GM23248 (cell line): ENCODE data around the gene SCN3A. TPM values are rescaled to one million over a fixed set of nuclear protein-coding genes. Genes with fewer than 3 reads are reported as not detected.

Experiments
- DNase-seq: peaks from one replicate; pipeline ENCODE4 v3.0.0-alpha.2; 2015
- H2AFZ ChIP-seq: fragments of 200-600 bp; sonication (generic); 2 replicates; pipeline ENCODE4 v1.6.1; 2016; ENCODE audit warnings: antibody characterized with exemption
- H3F3A ChIP-seq: fragments of 200-600 bp; sonication (generic); 2 replicates; pipeline ENCODE4 v1.6.1; 2016; ENCODE audit warnings: mild to moderate bottlenecking, antibody characterized with exemption, mixed run types; ENCODE audit not compliant: insufficient read depth
- H3K27ac ChIP-seq: fragments of 200-600 bp; sonication (generic); 2 replicates; pipeline ENCODE4 v1.5.1; 2016; ENCODE audit warnings: mild to moderate bottlenecking
- H3K27me3 ChIP-seq: fragments of 200-600 bp; sonication (generic); replicated peaks from 2 replicates; pipeline ENCODE4 v1.6.1; 2016; ENCODE audit warnings: mild to moderate bottlenecking; ENCODE audit not compliant: insufficient read depth
- H3K36me3 ChIP-seq: fragments of 200-600 bp; sonication (generic); 2 replicates; pipeline ENCODE4 v1.6.1; 2016; ENCODE audit warnings: low read depth, mild to moderate bottlenecking
- H3K4me1 ChIP-seq: fragments of 200-600 bp; sonication (generic); 2 replicates; pipeline ENCODE4 v1.6.1; 2016; ENCODE audit warnings: mild to moderate bottlenecking; ENCODE audit not compliant: insufficient read depth
- H3K4me2 ChIP-seq: fragments of 200-600 bp; sonication (generic); one replicate; pipeline ENCODE4 v1.6.1; 2016; ENCODE audit warnings: mild to moderate bottlenecking; ENCODE audit not compliant: unreplicated experiment
- H3K4me3 ChIP-seq: fragments of 200-600 bp; sonication (generic); 2 replicates; pipeline ENCODE4 v1.5.1; 2016; ENCODE audit warnings: mild to moderate bottlenecking
- H3K79me2 ChIP-seq: fragments of 200-600 bp; sonication (generic); 2 replicates; pipeline ENCODE4 v1.6.1; 2016; ENCODE audit warnings: mild to moderate bottlenecking; ENCODE audit not compliant: insufficient read depth
- H3K9ac ChIP-seq: fragments of 200-600 bp; sonication (generic); 2 replicates; pipeline ENCODE4 v1.6.1; 2016; ENCODE audit warnings: mild to moderate bottlenecking
- H3K9me2 ChIP-seq: fragments of 200-600 bp; sonication (generic); 2 replicates; pipeline ENCODE4 v1.6.1; 2016; ENCODE audit warnings: mixed run types, mild to moderate bottlenecking, moderate library complexity; ENCODE audit not compliant: insufficient read depth
- H3K9me3 ChIP-seq: fragments of 200-600 bp; sonication (generic); one replicate; pipeline ENCODE4 v1.6.1; 2017; ENCODE audit warnings: low read depth
- H4K20me1 ChIP-seq: fragments of 200-600 bp; sonication (generic); 2 replicates; pipeline ENCODE4 v1.6.0; 2016; ENCODE audit not compliant: insufficient read depth
- EZH2 ChIP-seq: fragments of 200-600 bp; sonication (generic); IDR thresholded peaks from 2 replicates; pipeline ENCODE4 v1.6.1; 2018; ENCODE audit warnings: antibody characterized with exemption, mild to moderate bottlenecking; ENCODE audit not compliant: insufficient read depth, poor library complexity, severe bottlenecking
- EZH2phosphoT487 ChIP-seq: fragments of 200-600 bp; sonication (generic); IDR thresholded peaks from 2 replicates; pipeline ENCODE4 v1.6.1; 2018; ENCODE audit warnings: antibody characterized with exemption, moderate library complexity, mild to moderate bottlenecking, low read depth; ENCODE audit not compliant: insufficient read depth
- WGBS, 2 experiments: methylation state at CpG; one replicate each; pipeline ENCODE4 v1.1.6; 2015 to 2017; ENCODE audit warnings: low lambda C conversion rate in 2 of 2, low coverage in 1 of 2; ENCODE audit errors: missing lambda C conversion rate in 2 of 2; 5-methylcytosine and 5-hydroxymethylcytosine counted together
- in situ Hi-C: fragments of 300-500 bp; cut with MboI; formaldehyde crosslinking; loops from 2 replicates; pipeline ENCODE4 v1.15.0; 2020
- polyA plus RNA-seq: library from polyadenylated mRNA; unstranded; fragments of >200 nt; fragmentation: Nextera tagmentation; extraction: Ambion mirVana; gene quantifications from 2 replicates; pipeline ENCODE4 v1.2.1, GENCODE V29; 2016
- total RNA-seq: library from RNA; depleted of rRNA; stranded (reverse); fragments of >200 nt; shearing (Covaris generic); gene quantifications from 2 replicates; pipeline ENCODE4 v1.2.3, GENCODE V29; 2014

The SCN3A gene
- total and polyA plus RNA-seq, 2 experiments from 2014 or later: 0.11 TPM; not detected in 1

DNA sequence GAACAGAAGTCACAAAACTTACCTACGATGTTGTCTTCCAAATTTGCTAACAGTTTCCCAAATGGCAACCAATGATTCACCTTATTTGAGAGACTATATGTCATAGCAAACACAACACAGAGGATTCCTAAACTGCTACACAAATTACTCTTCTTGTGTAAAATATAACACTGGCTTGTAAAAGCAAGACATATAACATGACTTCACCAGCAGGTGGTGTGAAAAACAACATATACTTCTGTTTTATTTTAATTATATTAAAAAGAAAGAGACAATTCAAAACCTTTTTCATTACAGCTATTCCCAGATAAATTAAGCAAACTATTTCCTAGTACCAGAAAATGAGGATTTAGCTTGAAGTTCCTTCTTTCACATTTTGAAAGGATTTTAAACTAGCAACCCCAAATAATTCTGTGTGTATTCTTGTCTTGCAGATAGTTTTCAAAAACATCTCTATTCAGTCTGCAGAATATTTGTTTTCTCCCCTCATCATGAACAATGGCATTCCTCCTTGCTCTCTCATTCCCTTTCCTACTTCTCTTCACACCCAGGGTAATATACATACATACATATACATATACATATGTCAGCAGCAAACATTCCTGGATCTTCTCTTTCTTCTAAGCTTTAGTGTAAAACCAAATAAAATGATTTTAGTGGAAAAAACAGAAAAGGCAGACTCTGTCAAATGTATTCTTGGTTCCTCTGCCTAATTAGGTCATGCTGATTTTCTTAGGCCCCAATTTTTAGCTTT, 62.1 kb downstream of the SCN3A start:
- WGBS, 2 experiments: 75 to 82% methylated on average over 1 of the region's 1 CpG
- H3K4me3 ChIP-seq: no peak overlapping the region
- in situ Hi-C loops: no loop called here
- no peaks in the 10 kb centered on the region for H4K20me1 ChIP-seq
- no peak overlapping the region for H3K27ac ChIP-seq
- no peaks in the 10 kb centered on the region for H3K9me3 ChIP-seq
- no peaks in the 10 kb centered on the region for H3K4me1 ChIP-seq
- peak; percentile 27 for DNase-seq
- no peaks in the 10 kb centered on the region for H3F3A ChIP-seq
- no peak overlapping the region for H2AFZ ChIP-seq
- H3K27me3 ChIP-seq: no peaks in the 10 kb centered on the region
- no peaks in the 10 kb centered on the region for H3K36me3 ChIP-seq
- H3K79me2 ChIP-seq: no peaks in the 10 kb centered on the region
- no peak for TF ChIP-seq EZH2phosphoT487
- no peak for TF ChIP-seq EZH2
- no peak overlapping the region for H3K9ac ChIP-seq
- H3K9me2 ChIP-seq: no peaks in the 10 kb centered on the region
- H3K4me2 ChIP-seq: no peak overlapping the region

DNA sequence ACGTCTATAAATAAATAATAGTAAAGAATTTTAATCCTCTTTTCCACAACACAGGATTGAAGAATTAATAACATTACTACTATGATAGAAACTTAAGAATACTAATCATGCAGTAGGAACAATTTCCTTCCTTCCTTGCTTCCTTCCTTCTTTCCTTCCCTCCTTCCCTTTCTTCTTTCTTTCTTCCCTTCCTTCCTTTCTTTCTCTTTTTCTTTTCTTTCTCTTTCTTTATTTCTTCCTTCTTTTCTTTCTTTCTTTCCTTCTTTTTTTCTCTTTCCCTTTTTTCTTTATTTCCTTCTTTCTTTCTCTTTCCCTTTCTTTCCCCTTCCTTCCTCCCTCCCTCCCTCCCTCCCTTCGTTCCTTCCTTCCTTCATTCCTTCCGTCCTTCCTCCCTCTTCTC, 77.6 kb downstream of the SCN3A start:
- 28 to 54% methylated on average over 3 of the region's 3 CpGs for WGBS, 2 experiments
- Histone ChIP-seq H3K79me2 (no peaks in the 10 kb centered on the region), H3K4me1 (no peaks in the 10 kb centered on the region), H2AFZ (no peak overlapping the region), H3F3A (no peaks in the 10 kb centered on the region), H3K9ac (no peak overlapping the region), H3K4me3 (no peak overlapping the region), H3K4me2 (no peak overlapping the region), H4K20me1 (no peaks in the 10 kb centered on the region), H3K9me3 (no peaks in the 10 kb centered on the region), H3K27me3 (no peaks in the 10 kb centered on the region), H3K9me2 (no peaks in the 10 kb centered on the region), H3K27ac (no peak overlapping the region), H3K36me3 (no peaks in the 10 kb centered on the region)
- TF ChIP-seq EZH2 (no peak), EZH2phosphoT487 (no peak)
- in situ Hi-C loops: no loop called here
- no peak for DNase-seq

DNA sequence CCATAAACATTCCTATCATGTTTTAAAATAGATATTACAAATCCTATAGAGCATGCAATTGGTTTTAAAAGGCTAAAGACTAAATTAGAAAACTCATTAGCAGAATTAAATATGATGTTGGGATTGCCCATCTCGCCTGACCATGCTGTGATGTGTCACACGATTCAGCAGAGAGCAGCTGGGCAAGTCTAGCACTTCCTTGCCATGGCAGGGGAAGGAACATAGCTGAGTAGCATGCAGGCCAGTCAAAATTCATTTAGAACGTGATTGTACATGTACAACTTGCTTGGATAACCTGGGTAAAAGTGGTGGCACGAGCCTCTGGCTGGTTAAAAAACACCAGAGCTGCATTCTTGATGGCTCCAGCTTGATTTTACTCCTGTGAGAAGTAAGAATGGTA, 81.3 kb downstream of the SCN3A start:
- Histone ChIP-seq H2AFZ (no peak overlapping the region), H4K20me1 (no peaks in the 10 kb centered on the region), H3K4me3 (no peak overlapping the region), H3K4me2 (no peak overlapping the region), H3K27ac (no peak overlapping the region), H3K9ac (no peak overlapping the region), H3K9me3 (no peaks in the 10 kb centered on the region), H3K27me3 (no peaks in the 10 kb centered on the region), H3K4me1 (no peaks in the 10 kb centered on the region), H3F3A (no peaks in the 10 kb centered on the region), H3K79me2 (no peaks in the 10 kb centered on the region), H3K36me3 (no peaks in the 10 kb centered on the region), H3K9me2 (no peaks in the 10 kb centered on the region; the same call in 1 of the 2 replicates)
- TF ChIP-seq EZH2phosphoT487: no peak
- TF ChIP-seq EZH2: no peak
- in situ Hi-C loops: no loop called here
- DNase-seq: no peak
- 24 to 37% methylated on average over 4 of the region's 4 CpGs for WGBS, 2 experiments

DNA sequence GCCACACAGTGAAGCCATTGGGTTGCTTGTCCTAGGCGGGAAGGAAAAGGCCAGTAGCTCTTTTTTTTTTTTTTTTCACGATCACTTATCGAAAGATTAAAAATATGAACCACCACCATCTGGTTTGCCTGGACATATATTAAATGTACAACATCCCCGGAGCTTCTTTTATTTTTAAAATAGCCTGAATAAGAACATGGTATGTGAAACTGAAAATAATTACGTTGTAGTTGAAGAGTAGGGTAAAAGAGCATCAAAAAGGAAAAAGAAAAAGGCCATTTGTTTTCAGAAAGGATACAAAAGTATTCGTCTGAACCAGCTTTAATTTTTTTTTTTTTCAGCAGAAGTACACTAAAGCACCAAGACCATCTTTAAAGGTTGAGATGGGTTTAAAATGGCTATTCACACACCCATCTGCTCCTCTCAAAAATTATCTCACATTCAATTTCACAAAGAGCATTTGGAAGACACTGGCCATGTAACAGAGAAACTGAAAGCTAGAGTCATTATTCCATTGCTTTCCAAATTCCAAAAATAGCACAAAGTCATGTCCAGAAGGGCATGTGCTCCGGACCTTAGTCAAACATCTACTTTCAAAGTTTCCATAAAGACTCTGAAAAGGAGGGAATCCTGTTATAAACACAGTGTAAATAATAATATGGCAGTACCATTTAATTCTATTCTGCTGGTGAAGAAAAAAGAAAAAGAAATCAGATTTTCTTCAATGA, 82.9 kb downstream of the SCN3A start:
- in situ Hi-C loops: no loop called here
- DNase-seq: no peak
- no peak overlapping the region for H3K9ac ChIP-seq
- H3K9me3 ChIP-seq: no peaks in the 10 kb centered on the region
- 44 to 48% methylated on average over 7 of the region's 7 CpGs for WGBS, 2 experiments
- H3F3A ChIP-seq: no peaks in the 10 kb centered on the region
- no peak overlapping the region for H3K27ac ChIP-seq
- no peaks in the 10 kb centered on the region; the same call in 1 of the 2 replicates for H3K9me2 ChIP-seq
- no peak overlapping the region for H2AFZ ChIP-seq
- H3K4me3 ChIP-seq: no peak overlapping the region
- H3K27me3 ChIP-seq: no peaks in the 10 kb centered on the region
- no peaks in the 10 kb centered on the region for H4K20me1 ChIP-seq
- no peaks in the 10 kb centered on the region for H3K36me3 ChIP-seq
- no peaks in the 10 kb centered on the region for H3K79me2 ChIP-seq
- H3K4me2 ChIP-seq: no peak overlapping the region
- H3K4me1 ChIP-seq: no peaks in the 10 kb centered on the region
- TF ChIP-seq EZH2phosphoT487: no peak
- no peak for TF ChIP-seq EZH2
